Liver (tissue), 9 donors: ENCODE results near the gene PP2D1. TPM values are rescaled to one million over a fixed set of nuclear protein-coding genes. Genes with fewer than 3 reads are reported as not detected.
A peak's percentile ranks its signal among the peaks of the same experiment; 100 is the strongest.

Source experiments
- DNase-seq: peaks from one replicate; pipeline ENCODE4 v3.0.0-alpha.2; 2017; ENCODE audit warnings: low spot score
- H3K27ac ChIP-seq, 2 donors: one replicate each; pipeline ENCODE4 v1.7.0; 2013; ENCODE audit warnings: inconsistent platforms in 2 of 2, low read length in 2 of 2, control low read depth in 1 of 2, low read depth in 1 of 2, mild to moderate bottlenecking in 1 of 2
- H3K27me3 ChIP-seq, 4 donors: one replicate each; pipeline versions ENCODE4 v1.6.1 to v1.7.0; 2013; ENCODE audit warnings: low read length in 3 of 4, inconsistent platforms in 1 of 4, mild to moderate bottlenecking in 1 of 4, moderate library complexity in 1 of 4; ENCODE audit not compliant: control insufficient read depth in 4 of 4, insufficient read depth in 4 of 4
- H3K36me3 ChIP-seq, 4 donors: one replicate each; pipeline versions ENCODE4 v1.6.1 to v1.7.0; 2013; ENCODE audit warnings: low read length in 3 of 4, mild to moderate bottlenecking in 3 of 4, low read depth in 1 of 4, moderate library complexity in 1 of 4; ENCODE audit not compliant: control insufficient read depth in 4 of 4, insufficient read depth in 3 of 4
- H3K4me1 ChIP-seq, 4 donors: one replicate each; pipeline versions ENCODE4 v1.6.1 to v1.7.0; 2013; ENCODE audit warnings: low read length in 3 of 4, mild to moderate bottlenecking in 3 of 4, moderate library complexity in 1 of 4; ENCODE audit not compliant: control insufficient read depth in 4 of 4, insufficient read depth in 4 of 4
- H3K4me3 ChIP-seq, 3 donors: one replicate each; pipeline versions ENCODE4 v1.6.1 to v1.7.0; 2013; ENCODE audit warnings: low read length in 3 of 3, control low read depth in 1 of 3, low read depth in 1 of 3, mild to moderate bottlenecking in 1 of 3
- H3K9ac ChIP-seq, 2 donors: one replicate each; pipeline ENCODE4 v1.7.0; 2013; ENCODE audit warnings: low read length in 2 of 2, mild to moderate bottlenecking in 2 of 2, moderate library complexity in 2 of 2, control low read depth in 1 of 2, low read depth in 1 of 2
- H3K9me3 ChIP-seq, 4 donors: one replicate each; pipeline versions ENCODE4 v1.6.1 to v1.7.0; 2013; ENCODE audit warnings: low read length in 3 of 4; ENCODE audit not compliant: control insufficient read depth in 4 of 4
- ATF3 ChIP-seq: IDR thresholded peaks from 2 replicates; pipeline ENCODE4 v1.6.1; 2016; ENCODE audit warnings: antibody characterized with exemption
- CTCF ChIP-seq: fragments of 150-350 bp; IDR thresholded peaks from 2 replicates; pipeline ENCODE4 v1.5.1; 2017; ENCODE audit warnings: improper control_type of control experiment, low read depth, low read length; ENCODE audit not compliant: missing input control
- EGR1 ChIP-seq, 2 donors: IDR thresholded peaks; 2 replicates each; pipeline ENCODE4 v1.6.1; 2016 to 2018; ENCODE audit warnings: antibody characterized with exemption in 2 of 2, low read depth in 2 of 2
- FOXA2 ChIP-seq: IDR thresholded peaks from 2 replicates; pipeline ENCODE4 v1.6.1; 2016; ENCODE audit warnings: antibody characterized with exemption
- GABPA ChIP-seq, 2 donors: IDR thresholded peaks in 1 of 2; conservative IDR thresholded peaks in 1 of 2; 2 replicates each; pipeline ENCODE4 v1.6.1; 2016; ENCODE audit warnings: antibody characterized with exemption in 2 of 2, mild to moderate bottlenecking in 1 of 2, moderate library complexity in 1 of 2
- HNF4A ChIP-seq, 2 donors: conservative IDR thresholded peaks; 2 replicates each; pipeline ENCODE4 v1.6.1; 2016; ENCODE audit warnings: antibody characterized with exemption in 2 of 2, mild to moderate bottlenecking in 2 of 2
- HNF4G ChIP-seq: IDR thresholded peaks from 2 replicates; pipeline ENCODE4 v1.6.1; 2016; ENCODE audit warnings: antibody characterized with exemption
- JUND ChIP-seq, 2 donors: IDR thresholded peaks; 2 replicates each; pipeline ENCODE4 v1.6.1; 2016; ENCODE audit warnings: antibody characterized with exemption in 2 of 2
- NR2F2 ChIP-seq: IDR thresholded peaks from 2 replicates; pipeline ENCODE4 v1.6.1; 2016; ENCODE audit warnings: antibody characterized with exemption
- RAD21 ChIP-seq, 2 donors: IDR thresholded peaks; 2 replicates each; pipeline ENCODE4 v1.6.1; 2016; ENCODE audit warnings: antibody characterized with exemption in 2 of 2, mild to moderate bottlenecking in 2 of 2
- REST ChIP-seq: IDR thresholded peaks from 2 replicates; pipeline ENCODE4 v1.6.1; 2016; ENCODE audit warnings: antibody characterized with exemption, mild to moderate bottlenecking
- RXRA ChIP-seq, 2 donors: IDR thresholded peaks; 2 replicates each; pipeline ENCODE4 v1.6.1; 2017 to 2018; ENCODE audit warnings: antibody characterized with exemption in 2 of 2, mild to moderate bottlenecking in 1 of 2
- SP1 ChIP-seq: IDR thresholded peaks from 2 replicates; pipeline ENCODE4 v1.6.1; 2018; ENCODE audit warnings: antibody characterized with exemption, mild to moderate bottlenecking
- TAF1 ChIP-seq: conservative IDR thresholded peaks from 2 replicates; pipeline ENCODE4 v1.6.1; 2016; ENCODE audit warnings: antibody characterized with exemption, mild to moderate bottlenecking
- YY1 ChIP-seq: IDR thresholded peaks from 2 replicates; pipeline ENCODE4 v1.6.1; 2016; ENCODE audit warnings: antibody characterized with exemption, mild to moderate bottlenecking
- WGBS: extraction: QIAGEN DNeasy Blood & Tissue Kit; methylation state at CpG from one replicate; pipeline ENCODE4 v1.1.7; 2013; 5-methylcytosine and 5-hydroxymethylcytosine counted together
- polyA plus RNA-seq, 2 donors: library from polyadenylated mRNA; stranded (reverse) in 1 of 2; unstranded in 1 of 2; fragments of 200-250 nt in 1 of 2; fragments of >200 nt in 1 of 2; fragmentation: Nextera tagmentation in 1 of 2; extraction: Ambion mirVana in 1 of 2; gene quantifications; one replicate each; pipeline versions ENCODE4 v1.2.1 to v1.2.3, GENCODE V29; 2013 to 2015
- total RNA-seq, 2 donors: library from RNA; depleted of rRNA; stranded (reverse); fragments of >200 nt; gene quantifications; one replicate each; pipeline ENCODE4 v1.2.3, GENCODE V29; 2014
- TF ChIP-seq, protein P1 (sequence below): IDR thresholded peaks from 2 replicates; pipeline ENCODE4 v1.6.1; 2016; ENCODE audit warnings: antibody characterized with exemption
- TF ChIP-seq, protein P2 (sequence below): IDR thresholded peaks from 2 replicates; pipeline ENCODE4 v1.6.1; 2016; ENCODE audit warnings: antibody characterized with exemption
- donor health status: healthy.
- donor health status: healthy.
- donor health status: healthy.
- donor health status: healthy.
- donor health status: healthy.

The PP2D1 gene
- total and polyA plus RNA-seq, 4 donors, result 0.31 TPM; not detected in 3

- peak; percentile 90 for DNase-seq
- Histone ChIP-seq H3K9ac (peak within 1 kb of the TSS; percentile 87 to 90), H3K9me3 (no peaks in the 10 kb centered on the region), H3K4me1 (peaks cover 6 to 46% (median 39%) of the 10 kb centered on the region in 4 donors), H3K4me3 (peak within 1 kb of the TSS; percentile 57 to 98 (median 92)), H3K27ac (peak within 1 kb of the TSS; percentile 95 to 97), H3K27me3 (no peaks in the 10 kb centered on the region), H3K36me3 (no peaks in the 10 kb centered on the region)
- peak; percentile 51 for TF ChIP-seq YY1
- no peak for TF ChIP-seq HNF4G
- no peak for TF ChIP-seq FOXA2
- peak; percentile 52 to 67 for TF ChIP-seq RAD21 (IDR thresholded peaks at IDR 0.05)
- no peak for TF ChIP-seq TAF1
- TF ChIP-seq CTCF, result peak; percentile 40
- TF ChIP-seq RXRA (IDR thresholded peaks at IDR 0.05), result no peak
- peak; percentile 22 for TF ChIP-seq SP1
- no peak for TF ChIP-seq NR2F2
- TF ChIP-seq, protein P1, sequence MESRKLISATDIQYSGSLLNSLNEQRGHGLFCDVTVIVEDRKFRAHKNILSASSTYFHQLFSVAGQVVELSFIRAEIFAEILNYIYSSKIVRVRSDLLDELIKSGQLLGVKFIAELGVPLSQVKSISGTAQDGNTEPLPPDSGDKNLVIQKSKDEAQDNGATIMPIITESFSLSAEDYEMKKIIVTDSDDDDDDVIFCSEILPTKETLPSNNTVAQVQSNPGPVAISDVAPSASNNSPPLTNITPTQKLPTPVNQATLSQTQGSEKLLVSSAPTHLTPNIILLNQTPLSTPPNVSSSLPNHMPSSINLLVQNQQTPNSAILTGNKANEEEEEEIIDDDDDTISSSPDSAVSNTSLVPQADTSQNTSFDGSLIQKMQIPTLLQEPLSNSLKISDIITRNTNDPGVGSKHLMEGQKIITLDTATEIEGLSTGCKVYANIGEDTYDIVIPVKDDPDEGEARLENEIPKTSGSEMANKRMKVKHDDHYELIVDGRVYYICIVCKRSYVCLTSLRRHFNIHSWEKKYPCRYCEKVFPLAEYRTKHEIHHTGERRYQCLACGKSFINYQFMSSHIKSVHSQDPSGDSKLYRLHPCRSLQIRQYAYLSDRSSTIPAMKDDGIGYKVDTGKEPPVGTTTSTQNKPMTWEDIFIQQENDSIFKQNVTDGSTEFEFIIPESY, result no peak
- under 1% methylated on average over 70 of the region's 75 CpGs for WGBS
These were observed 27.9 kb upstream of the PP2D1 start, which contains the start of gene KAT2B for GRCh38 chr3:20039765-20040547. KAT2B (plus strand) TSS chr3:20040446; CDS start chr3:20040478, 32 bp downstream.

DNA sequence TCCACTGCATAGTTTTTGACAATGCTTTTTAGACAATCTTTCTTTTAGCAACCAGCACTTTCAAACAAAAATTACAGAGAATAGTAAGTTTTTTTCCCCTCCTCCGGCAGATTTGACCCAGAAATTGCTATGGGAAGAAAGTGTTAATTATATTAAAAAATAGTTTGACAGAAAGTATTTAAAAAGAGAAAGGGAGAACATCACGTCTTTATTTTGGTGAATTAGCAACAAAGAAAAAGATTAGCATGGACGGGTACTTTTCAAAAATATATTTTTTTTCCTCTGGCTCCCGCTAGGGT, 27.4 kb upstream of the PP2D1 start:
- H3K36me3 ChIP-seq, result no peaks in the 10 kb centered on the region
- H3K27me3 ChIP-seq, result no peaks in the 10 kb centered on the region
- under 1% methylated on average over 4 of the region's 4 CpGs for WGBS
- DNase-seq, result no peak
- no peaks in the 10 kb centered on the region for H3K9me3 ChIP-seq
- peaks cover 6 to 47% (median 39%) of the 10 kb centered on the region in 4 donors for H3K4me1 ChIP-seq
- TF ChIP-seq CTCF, result no peak
- no peak for TF ChIP-seq RAD21 (IDR thresholded peaks at IDR 0.05)
- TF ChIP-seq, protein P1, result no peak
- no peak for TF ChIP-seq RXRA (IDR thresholded peaks at IDR 0.05)
- no peak for TF ChIP-seq JUND (IDR thresholded peaks at IDR 0.05)
- TF ChIP-seq REST, result no peak
- no peak for TF ChIP-seq SP1
- no peak for TF ChIP-seq GABPA (IDR thresholded peaks at IDR 0.05 in 1 of 2, conservative IDR thresholded peaks at IDR 0.05 in 1 of 2)
- no peak for TF ChIP-seq YY1
- TF ChIP-seq ATF3, result no peak
- TF ChIP-seq, protein P2, sequence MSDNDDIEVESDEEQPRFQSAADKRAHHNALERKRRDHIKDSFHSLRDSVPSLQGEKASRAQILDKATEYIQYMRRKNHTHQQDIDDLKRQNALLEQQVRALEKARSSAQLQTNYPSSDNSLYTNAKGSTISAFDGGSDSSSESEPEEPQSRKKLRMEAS, result no peak
- no peak for TF ChIP-seq EGR1 (IDR thresholded peaks at IDR 0.05; ENCODE audit: low read depth in 2 of 2)
- no peak for TF ChIP-seq HNF4A (conservative IDR thresholded peaks at IDR 0.05)
- TF ChIP-seq TAF1, result no peak
- no peak for TF ChIP-seq FOXA2
- no peak for TF ChIP-seq HNF4G
- peak overlapping the region; percentile 92 to 95 for H3K27ac ChIP-seq
- H3K9ac ChIP-seq, result peak overlapping the region; percentile 70 to 71
- peak overlapping the region; percentile 47 to 98 (median 83) for H3K4me3 ChIP-seq
